ENCODE data around the gene STH.

STH gene

GRCh38 chr17:45976755-45977505, 22.1 kb upstream of the STH start:
- no peak overlapping the region for H3K4me3 ChIP-seq (ENCODE audit: low read depth, low read length)
- no peak overlapping the region for H3K27ac ChIP-seq
- no peaks in the 10 kb centered on the region for H3K79me2 ChIP-seq
- no peaks in the 10 kb centered on the region for H3K9me3 ChIP-seq (ENCODE audit: control insufficient read depth, low read length)
- no peak overlapping the region for H3K4me2 ChIP-seq (ENCODE audit: low read length)
- H2AFZ ChIP-seq, result no peak overlapping the region
- H3K9ac ChIP-seq, result no peak overlapping the region
- no peaks in the 10 kb centered on the region for H3K27me3 ChIP-seq (ENCODE audit: control insufficient read depth, insufficient read depth, low read length)
- no peaks in the 10 kb centered on the region for H3K4me1 ChIP-seq
- no peak for TF ChIP-seq CTCF (IDR thresholded peaks at IDR 0.05)
- H3K36me3 ChIP-seq (ENCODE audit: control insufficient read depth, insufficient read depth, low read length), result no peaks in the 10 kb centered on the region

GRCh38 chr17:45977506-45977824, 21.6 kb upstream of the STH start:
- Histone ChIP-seq H3K4me3 (ENCODE audit: low read depth, low read length) (no peak overlapping the region), H3K27ac (no peak overlapping the region), H3K9ac (no peak overlapping the region), H3K27me3 (ENCODE audit: control insufficient read depth, insufficient read depth, low read length) (no peaks in the 10 kb centered on the region), H3K4me2 (ENCODE audit: low read length) (no peak overlapping the region), H2AFZ (no peak overlapping the region), H3K79me2 (no peaks in the 10 kb centered on the region), H3K36me3 (ENCODE audit: control insufficient read depth, insufficient read depth, low read length) (no peaks in the 10 kb centered on the region), H3K9me3 (ENCODE audit: control insufficient read depth, low read length) (no peaks in the 10 kb centered on the region), H3K4me1 (no peaks in the 10 kb centered on the region)
- no peak for TF ChIP-seq CTCF (IDR thresholded peaks at IDR 0.05)

- no peak overlapping the region for H3K27ac ChIP-seq
- no peaks in the 10 kb centered on the region for H3K79me2 ChIP-seq
- no peaks in the 10 kb centered on the region for H3K4me1 ChIP-seq
- no peak overlapping the region for H3K9ac ChIP-seq
- no peak for TF ChIP-seq CTCF (IDR thresholded peaks at IDR 0.05)
- H3K9me3 ChIP-seq (ENCODE audit: control insufficient read depth, low read length), result no peaks in the 10 kb centered on the region
- no peak overlapping the region for H3K4me2 ChIP-seq (ENCODE audit: low read length)
- H3K36me3 ChIP-seq (ENCODE audit: control insufficient read depth, insufficient read depth, low read length), result no peaks in the 10 kb centered on the region
- H2AFZ ChIP-seq, result no peak overlapping the region
- no peaks in the 10 kb centered on the region for H3K27me3 ChIP-seq (ENCODE audit: control insufficient read depth, insufficient read depth, low read length)
- no peak overlapping the region for H3K4me3 ChIP-seq (ENCODE audit: low read depth, low read length)
Measured at GRCh38 chr17:45977976-45978626, 20.9 kb upstream of the STH start.

GRCh38 chr17:45979137-45979536, 19.9 kb upstream of the STH start:
- no peak for TF ChIP-seq CTCF (IDR thresholded peaks at IDR 0.05)
- no peaks in the 10 kb centered on the region for H3K4me1 ChIP-seq
- no peaks in the 10 kb centered on the region for H3K79me2 ChIP-seq
- H3K9me3 ChIP-seq (ENCODE audit: control insufficient read depth, low read length), result no peaks in the 10 kb centered on the region
- no peak overlapping the region for H2AFZ ChIP-seq
- no peak overlapping the region for H3K9ac ChIP-seq
- H3K36me3 ChIP-seq (ENCODE audit: control insufficient read depth, insufficient read depth, low read length), result no peaks in the 10 kb centered on the region
- no peak overlapping the region for H3K4me3 ChIP-seq (ENCODE audit: low read depth, low read length)
- no peak overlapping the region for H3K4me2 ChIP-seq (ENCODE audit: low read length)
- H3K27ac ChIP-seq, result no peak overlapping the region
- H3K27me3 ChIP-seq (ENCODE audit: control insufficient read depth, insufficient read depth, low read length), result no peaks in the 10 kb centered on the region

- peaks cover 6% of the 10 kb centered on the region for H3K4me1 ChIP-seq
- TF ChIP-seq CTCF (IDR thresholded peaks at IDR 0.05), result no peak
Measured at GRCh38 chr17:45980855-45981254, 18.2 kb upstream of the STH start.

More at GRCh38 chr17:45980855-45981254, 18.2 kb upstream of the STH start:
- Histone ChIP-seq H3K27me3 (ENCODE audit: control insufficient read depth, insufficient read depth, low read length) (no peaks in the 10 kb centered on the region), H3K4me2 (ENCODE audit: low read length) (no peak overlapping the region), H3K9me3 (ENCODE audit: control insufficient read depth, low read length) (no peaks in the 10 kb centered on the region), H3K4me3 (ENCODE audit: low read depth, low read length) (no peak overlapping the region), H3K79me2 (no peaks in the 10 kb centered on the region), H3K9ac (no peak overlapping the region), H2AFZ (no peak overlapping the region), H3K27ac (no peak overlapping the region), H3K36me3 (ENCODE audit: control insufficient read depth, insufficient read depth, low read length) (no peaks in the 10 kb centered on the region)
